ENCODE results near the gene OR2T3.
"Not testable (repeated sequence)": the region's sequence is repeated elsewhere in the genome, so short reads cannot be mapped to it uniquely, and the experiment has no call there.

GRCh38 chr1:248481686-248482579, 8.8 kb downstream of the OR2T3 start:
- not testable (repeated sequence) for TF ChIP-seq CTCF (conservative IDR thresholded peaks at IDR 0.05; ENCODE audit: low read length); EZH2phosphoT487 (IDR thresholded peaks at IDR 0.05; ENCODE audit: borderline replicate concordance)
